NCI-H446 (cell line): ENCODE data around the gene CLIC4.
"Not testable (repeated sequence)": the region's sequence is repeated elsewhere in the genome, so short reads cannot be mapped to it uniquely, and the experiment has no call there.

Source experiments
- DNase-seq, 2 experiments: peaks; one replicate each; lab custom pipeline; 2025; lab: John Stamatoyannopoulos, UW

The CLIC4 gene

GRCh38 chr1:24745711-24746413 is 615 bp downstream of the CLIC4 start:
- peak; percentile 22 to 36 for DNase-seq

DNA sequence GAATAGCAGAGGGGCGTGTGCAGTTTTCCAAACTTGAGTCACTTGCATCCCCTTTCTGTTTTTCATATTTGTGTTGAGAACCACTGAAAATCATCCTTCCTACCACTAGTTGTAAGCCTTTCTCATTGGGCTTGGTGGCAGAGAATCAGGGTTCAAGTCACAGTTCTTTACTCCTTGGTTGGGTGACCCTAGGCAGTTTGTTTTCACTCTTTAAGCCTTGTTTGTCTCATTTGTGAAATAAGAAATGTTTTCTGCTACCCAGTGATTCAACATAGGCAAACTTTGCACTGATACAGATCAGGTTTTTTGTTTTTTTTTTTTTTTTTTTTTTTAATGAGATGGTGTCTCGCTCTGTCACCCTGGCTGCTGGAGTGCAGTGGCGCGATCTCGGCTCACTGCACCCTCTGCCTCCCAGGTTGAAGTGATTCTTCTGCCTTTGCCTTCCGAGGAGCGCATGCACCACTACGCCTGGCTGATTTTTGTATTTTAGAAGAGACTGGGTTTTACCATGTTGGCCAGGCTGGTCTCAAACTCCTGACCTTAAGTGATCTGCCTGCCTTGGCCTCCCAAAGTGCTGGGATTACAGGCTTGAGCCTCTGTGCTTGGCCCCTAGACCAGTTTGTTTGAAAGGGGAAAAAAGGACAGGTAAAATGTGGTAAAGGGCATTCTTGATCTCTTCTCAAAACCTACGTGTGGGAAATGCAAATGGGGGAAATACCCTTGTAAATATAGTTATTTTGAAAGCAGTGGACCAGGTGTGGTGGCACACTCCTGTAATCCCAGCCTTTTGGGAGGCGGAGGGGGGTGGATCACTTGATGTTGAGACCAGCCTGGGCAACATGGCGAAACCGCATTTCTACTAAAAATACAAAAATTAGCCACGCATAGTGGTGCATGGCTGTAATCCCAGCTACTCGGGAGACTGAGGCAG is 3.2 kb downstream of the CLIC4 start:
- DNase-seq = no peak

- DNase-seq = no peak
These were observed 4.0 kb downstream of the CLIC4 start for GRCh38 chr1:24749252-24749651.

- no peak for DNase-seq
These were observed 4.6 kb downstream of the CLIC4 start for GRCh38 chr1:24749886-24750285.

DNA sequence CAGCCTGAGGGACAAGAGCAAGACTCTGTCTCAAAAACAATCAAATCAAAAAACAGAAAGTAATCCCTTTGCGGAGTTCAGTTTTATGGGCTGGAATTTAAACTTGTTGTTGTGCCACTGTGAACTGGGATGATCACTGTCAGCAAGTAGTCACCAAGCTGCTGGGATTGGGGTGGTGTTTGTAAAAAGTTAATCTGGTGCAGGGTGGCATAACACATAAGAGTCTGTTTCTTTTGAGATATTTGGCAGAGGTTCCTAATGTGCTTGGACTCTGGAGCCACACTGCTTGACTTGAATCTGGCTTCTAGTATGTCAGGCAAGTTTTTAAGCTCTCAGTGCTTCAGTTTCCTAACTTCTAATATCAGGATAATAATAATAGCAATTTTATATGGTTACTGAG is 6.6 kb downstream of the CLIC4 start:
- DNase-seq = peak in 1 of 2 experiments; percentile 32

DNA sequence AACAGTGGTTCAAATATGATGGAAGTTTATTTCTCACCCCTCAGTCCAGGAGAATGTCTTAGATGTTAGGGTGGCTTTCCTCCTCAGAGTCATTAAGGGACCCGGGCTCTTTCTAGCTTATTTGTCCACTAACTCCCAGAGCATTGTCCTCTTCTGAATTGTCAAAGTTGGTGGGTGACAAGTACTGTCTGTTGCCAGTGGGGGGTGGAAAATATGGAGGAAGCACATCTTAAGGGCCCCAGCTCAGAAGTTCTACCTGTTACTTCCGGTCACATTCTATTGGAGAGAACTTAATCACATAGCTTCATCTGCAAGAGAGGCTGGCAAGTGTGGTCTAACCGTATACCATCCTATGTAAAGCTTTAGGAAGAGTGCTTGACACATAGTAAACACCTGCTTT is 7.1 kb downstream of the CLIC4 start:
- no peak for DNase-seq

DNA sequence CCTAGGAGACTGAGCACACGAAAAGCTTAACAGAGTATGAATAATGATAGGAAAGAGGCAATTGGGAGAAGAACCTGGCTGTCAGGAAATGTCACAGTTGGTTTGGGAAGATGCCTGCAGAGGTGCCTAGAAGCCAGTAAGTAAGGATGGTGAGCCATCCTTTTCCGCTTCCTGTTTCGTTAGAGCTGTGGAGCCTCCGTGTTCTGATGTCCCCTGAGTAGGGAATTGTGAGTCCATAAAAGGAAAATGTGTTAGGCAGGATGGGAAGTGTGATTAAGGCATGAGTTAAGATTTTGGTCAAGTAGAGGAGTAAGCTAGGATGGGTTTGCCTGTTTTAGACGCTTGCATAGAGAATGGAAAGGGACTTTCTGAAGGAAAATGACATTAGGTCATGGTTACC is 9.0 kb downstream of the CLIC4 start:
- no peak for DNase-seq

GRCh38 chr1:24755323-24755722 is 10.1 kb downstream of the CLIC4 start:
- DNase-seq = not testable (repeated sequence)

DNA sequence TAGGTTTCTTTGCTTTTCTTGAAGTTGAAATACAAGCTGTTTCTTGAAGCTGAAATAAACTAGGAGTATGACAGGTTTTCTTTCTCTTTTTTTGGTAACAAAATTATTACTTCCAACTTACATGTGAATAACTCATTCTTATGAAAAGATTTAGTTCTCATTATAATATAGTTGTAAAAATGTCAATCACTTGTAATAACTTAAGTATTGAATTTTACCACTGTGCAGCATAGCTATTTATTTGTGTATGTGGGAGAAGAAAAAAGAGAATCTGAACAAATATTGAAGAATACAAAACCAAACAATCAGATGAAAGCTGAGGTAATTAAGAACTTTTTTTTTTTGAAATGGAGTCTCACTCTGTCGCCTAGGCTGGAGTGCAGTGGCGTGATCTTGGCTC is 11.1 kb downstream of the CLIC4 start:
- DNase-seq = no peak

DNA sequence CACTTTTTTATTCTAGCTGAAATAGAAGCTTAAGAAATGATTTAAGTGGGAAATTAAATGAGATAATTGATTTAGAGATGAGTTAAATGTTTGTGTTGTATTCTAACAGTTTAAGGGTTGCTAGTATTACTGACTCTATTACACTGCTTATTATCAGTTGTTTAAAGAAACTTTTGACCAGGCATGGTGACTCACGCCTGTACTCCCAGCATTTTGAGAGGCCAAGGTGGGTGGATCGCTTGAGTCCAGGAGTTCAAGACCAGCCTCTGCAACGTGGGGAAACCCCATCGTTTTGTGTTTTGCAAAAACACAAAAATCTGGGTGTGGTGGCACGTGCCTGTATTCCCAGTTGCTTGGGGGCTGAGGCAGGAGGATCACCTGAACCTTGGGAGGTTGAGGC is 14.2 kb downstream of the CLIC4 start:
- DNase-seq = no peak

- no peak for DNase-seq
These were observed 16.3 kb downstream of the CLIC4 start for GRCh38 chr1:24761582-24761981.

GRCh38 chr1:24762133-24762676 is 17.0 kb downstream of the CLIC4 start:
- no peak for DNase-seq

- no peak for DNase-seq
These were observed 18.4 kb downstream of the CLIC4 start for GRCh38 chr1:24763671-24764070.

DNA sequence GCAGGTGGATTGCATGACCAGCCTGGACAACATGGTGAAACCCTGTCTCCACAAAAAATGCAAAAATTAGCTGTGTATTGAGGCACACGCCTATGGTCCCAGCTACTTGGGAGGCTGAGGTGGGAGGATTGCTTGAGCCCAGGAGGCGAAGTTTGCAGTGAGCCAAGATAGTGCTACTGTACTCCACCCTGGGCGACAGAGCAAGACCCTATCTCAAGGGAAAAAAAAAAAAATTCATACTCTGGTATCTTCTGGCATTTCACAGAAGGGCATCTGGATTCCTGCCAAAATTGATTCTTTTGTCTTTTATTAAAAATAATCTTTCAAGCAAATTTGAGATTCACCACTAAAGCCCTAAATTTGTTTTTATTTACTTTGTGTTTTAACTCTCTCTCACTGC is 19.2 kb downstream of the CLIC4 start:
- DNase-seq = no peak

DNA sequence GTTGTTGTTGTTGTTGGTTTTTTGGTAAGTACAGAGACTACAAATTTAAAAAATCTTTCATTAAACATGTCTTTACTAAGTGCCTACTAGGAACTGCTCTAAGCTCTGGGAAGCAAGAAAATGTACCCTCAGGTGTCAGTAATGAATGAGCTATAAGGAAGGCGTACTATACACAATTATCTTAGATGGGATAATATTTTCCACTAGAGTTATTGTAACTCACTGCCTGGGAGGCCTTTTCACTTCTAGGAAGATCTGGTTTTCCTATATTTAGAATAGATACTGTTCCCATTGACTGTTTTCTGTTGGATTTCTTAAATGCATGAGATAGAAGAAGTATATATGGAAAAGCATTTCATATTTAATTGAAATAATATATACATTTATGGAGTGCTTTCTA is 19.6 kb downstream of the CLIC4 start:
- DNase-seq = no peak

DNA sequence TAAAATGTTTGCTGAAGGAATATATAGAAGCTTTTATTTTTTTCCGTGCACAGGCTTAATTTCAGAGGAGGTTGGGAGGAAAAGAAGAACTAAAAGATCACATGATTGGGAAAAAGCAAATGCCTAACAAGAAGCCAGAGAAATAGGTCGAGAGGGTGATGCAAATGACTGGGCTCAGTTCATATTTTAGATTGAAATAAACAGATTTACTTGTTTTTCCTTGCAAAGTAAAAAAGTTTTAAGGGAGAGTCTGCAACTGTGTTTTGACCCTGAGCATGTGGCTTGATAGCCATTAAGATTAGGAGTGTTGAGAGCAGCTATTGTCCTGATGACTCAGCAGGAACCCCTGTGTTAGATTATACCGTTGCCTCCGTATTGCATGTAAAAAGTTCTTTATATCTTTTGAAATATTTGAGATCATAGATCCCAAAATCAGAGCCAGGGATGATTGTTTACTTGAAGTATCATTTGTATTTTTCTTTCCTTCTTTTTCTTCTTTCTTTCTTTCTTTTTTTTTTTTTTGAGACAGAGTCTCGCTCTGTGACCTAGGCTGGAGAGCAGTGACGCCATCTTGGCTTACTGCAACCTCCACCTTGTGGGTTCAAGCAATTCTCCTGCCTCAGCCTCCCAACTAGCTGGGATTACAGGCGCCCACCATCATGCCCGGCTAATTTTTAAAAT is 20.2 kb downstream of the CLIC4 start:
- DNase-seq = no peak

DNA sequence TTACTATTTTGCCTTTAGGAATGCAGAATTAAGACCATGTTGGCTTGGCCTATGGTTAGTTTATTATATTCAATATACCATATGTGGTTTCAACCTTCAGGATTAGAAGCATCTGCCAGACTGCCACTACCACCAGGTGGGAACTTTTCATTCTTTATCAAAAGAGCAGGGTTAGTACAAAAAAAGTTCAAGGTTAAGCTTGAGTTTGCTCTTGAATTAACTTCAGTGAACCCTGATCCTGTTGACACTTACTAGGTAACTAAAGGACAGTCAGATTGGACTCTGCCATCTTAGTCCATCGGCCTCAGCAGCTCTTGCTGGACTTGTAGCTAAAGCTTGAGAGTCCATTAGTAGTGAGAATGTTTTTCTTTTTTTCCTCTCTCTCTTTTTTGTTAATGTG is 22.1 kb downstream of the CLIC4 start:
- no peak for DNase-seq

GRCh38 chr1:24768873-24769605 is 23.8 kb downstream of the CLIC4 start:
- no peak for DNase-seq

- DNase-seq = no peak
These were observed 24.7 kb downstream of the CLIC4 start for GRCh38 chr1:24769656-24770651.

- no peak for DNase-seq
These were observed 25.6 kb downstream of the CLIC4 start for GRCh38 chr1:24770881-24771280.
